ENCODE measurements around the gene MSANTD7.

- TF ChIP-seq CTCF (IDR thresholded peaks at IDR 0.05; ENCODE audit: low read depth, low read length), result no peak
- TF ChIP-seq EZH2phosphoT487 (IDR thresholded peaks at IDR 0.05; ENCODE audit: low read depth), result no peak
These were observed 1.2 kb downstream of the MSANTD7 start for GRCh38 chr10:14839305-14839695.

Measured in OCI-LY3 (cell line).